Mucosa of descending colon (tissue), 3 donors: ENCODE results near the gene ZBTB8B. TPM values are rescaled to one million over a fixed set of nuclear protein-coding genes. Genes with fewer than 3 reads are reported as not detected.
"Not testable (repeated sequence)": the region's sequence is repeated elsewhere in the genome, so short reads cannot be mapped to it uniquely, and the experiment has no call there.

Experiments used
- ATAC-seq: fragments of 200-7000 bp; cut with Tn5 transposase; one replicate; pipeline ENCODE4 v1.9.1; 2020; ENCODE audit warnings: mild to moderate bottlenecking, moderate library complexity
- DNase-seq, 3 donors: peaks; one replicate each; pipeline ENCODE4 v3.0.0-alpha.2; 2020
- H3K36me3 ChIP-seq: fragments of 200-600 bp; one replicate; pipeline ENCODE4 v1.8.0; 2021; ENCODE audit warnings: low read depth, mild to moderate bottlenecking
- H3K4me1 ChIP-seq: fragments of 200-600 bp; one replicate; pipeline ENCODE4 v1.8.0; 2021; ENCODE audit warnings: low read depth, mild to moderate bottlenecking
- H3K4me3 ChIP-seq: fragments of 200-600 bp; one replicate; pipeline ENCODE4 v1.8.0; 2021; ENCODE audit warnings: mild to moderate bottlenecking
- H3K9me3 ChIP-seq: fragments of 200-600 bp; one replicate; pipeline ENCODE4 v1.8.0; 2021; ENCODE audit warnings: mild to moderate bottlenecking
- intact Hi-C, 2 donors: fragments of 100-400 bp; cut with DNase I in 1 of 2; cut with micrococcal nuclease in 1 of 2; formaldehyde crosslinking; loops; one replicate each; pipeline versions ENCODE4 v1.11.0 to v1.11.1; 2022; cut with DNase I, micrococcal nuclease
- total RNA-seq, 3 donors: library from RNA; stranded (reverse); fragmentation: NEBNext Ultra II Directional in 2 of 3; extraction: Animal tissue kit (Norgen Biotek cat#: 25700) in 2 of 3; gene quantifications; one replicate each; pipeline versions ENCODE4 v1.2.1 to v1.2.4, GENCODE V29; 2021 to 2023
- TF ChIP-seq, protein P1 (sequence below): fragments of 200-600 bp; IDR thresholded peaks from one replicate; pipeline ENCODE4 v1.8.0; 2022; ENCODE audit warnings: antibody characterized with exemption, mild to moderate bottlenecking
- donor health status: DM: no; HTN: no; CAD: no; lungs with moderate emphysema.
- donor health status: DM: no; HTN: no; CAD: no.
- donor health status: DM: no; HTN: yes; CAD: no.

The ZBTB8B gene
- total RNA-seq, 3 donors from 2014 or later, result 0.03 TPM; not detected in 2

DNA sequence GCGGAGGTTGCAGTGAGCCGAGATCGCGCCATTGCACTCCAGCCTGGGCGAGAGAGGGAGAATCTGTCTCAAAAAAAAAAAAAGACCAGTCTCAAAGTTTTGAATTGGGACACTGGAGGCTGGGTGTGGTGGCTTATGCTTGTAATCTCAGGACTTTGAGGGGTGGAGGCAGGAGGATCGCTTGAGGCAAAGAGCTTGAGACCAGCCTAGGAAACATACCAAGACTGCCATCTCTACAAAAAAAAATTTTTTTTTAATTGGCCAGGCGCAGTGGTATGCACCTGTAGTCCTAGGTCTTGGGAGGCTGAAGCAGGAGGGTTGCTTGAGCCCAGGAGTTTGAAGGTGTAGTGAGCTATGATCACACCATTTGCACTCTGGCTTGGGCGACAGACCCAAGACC is 3.9 kb downstream of the ZBTB8B start:
- Histone ChIP-seq H3K4me3 (no peak overlapping the region), H3K4me1 (peaks cover 13% of the 10 kb centered on the region), H3K9me3 (no peaks in the 10 kb centered on the region), H3K36me3 (no peaks in the 10 kb centered on the region)
- intact Hi-C loops, result no loop called here
- TF ChIP-seq, protein P1, sequence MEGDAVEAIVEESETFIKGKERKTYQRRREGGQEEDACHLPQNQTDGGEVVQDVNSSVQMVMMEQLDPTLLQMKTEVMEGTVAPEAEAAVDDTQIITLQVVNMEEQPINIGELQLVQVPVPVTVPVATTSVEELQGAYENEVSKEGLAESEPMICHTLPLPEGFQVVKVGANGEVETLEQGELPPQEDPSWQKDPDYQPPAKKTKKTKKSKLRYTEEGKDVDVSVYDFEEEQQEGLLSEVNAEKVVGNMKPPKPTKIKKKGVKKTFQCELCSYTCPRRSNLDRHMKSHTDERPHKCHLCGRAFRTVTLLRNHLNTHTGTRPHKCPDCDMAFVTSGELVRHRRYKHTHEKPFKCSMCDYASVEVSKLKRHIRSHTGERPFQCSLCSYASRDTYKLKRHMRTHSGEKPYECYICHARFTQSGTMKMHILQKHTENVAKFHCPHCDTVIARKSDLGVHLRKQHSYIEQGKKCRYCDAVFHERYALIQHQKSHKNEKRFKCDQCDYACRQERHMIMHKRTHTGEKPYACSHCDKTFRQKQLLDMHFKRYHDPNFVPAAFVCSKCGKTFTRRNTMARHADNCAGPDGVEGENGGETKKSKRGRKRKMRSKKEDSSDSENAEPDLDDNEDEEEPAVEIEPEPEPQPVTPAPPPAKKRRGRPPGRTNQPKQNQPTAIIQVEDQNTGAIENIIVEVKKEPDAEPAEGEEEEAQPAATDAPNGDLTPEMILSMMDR, result no peak
- DNase-seq (no peak), ATAC-seq (no peak)

DNA sequence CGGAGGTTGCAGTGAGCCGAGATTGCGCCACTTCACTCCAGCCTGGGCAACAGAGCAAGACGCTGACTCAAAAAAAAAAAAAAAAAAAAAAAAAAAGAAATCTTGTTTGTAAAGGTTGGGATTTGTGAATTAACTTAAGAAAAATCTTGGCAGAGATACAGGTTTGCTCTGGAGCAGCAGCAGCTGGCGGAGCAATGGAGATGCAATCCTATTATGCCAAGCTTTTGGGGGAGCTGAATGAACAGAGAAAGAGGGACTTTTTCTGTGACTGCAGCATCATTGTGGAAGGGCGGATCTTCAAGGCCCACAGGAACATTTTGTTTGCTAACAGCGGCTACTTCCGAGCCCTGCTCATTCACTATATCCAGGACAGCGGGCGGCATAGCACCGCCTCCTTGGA is 5.6 kb downstream of the ZBTB8B start:
- H3K4me3 ChIP-seq, result no peak overlapping the region
- peaks cover 1% of the 10 kb centered on the region for H3K4me1 ChIP-seq
- H3K9me3 ChIP-seq, result no peaks in the 10 kb centered on the region
- H3K36me3 ChIP-seq, result no peaks in the 10 kb centered on the region
- ATAC-seq (no peak), DNase-seq (no peak)
- TF ChIP-seq, protein P1, result no peak
- intact Hi-C loops, result no loop called here

DNA sequence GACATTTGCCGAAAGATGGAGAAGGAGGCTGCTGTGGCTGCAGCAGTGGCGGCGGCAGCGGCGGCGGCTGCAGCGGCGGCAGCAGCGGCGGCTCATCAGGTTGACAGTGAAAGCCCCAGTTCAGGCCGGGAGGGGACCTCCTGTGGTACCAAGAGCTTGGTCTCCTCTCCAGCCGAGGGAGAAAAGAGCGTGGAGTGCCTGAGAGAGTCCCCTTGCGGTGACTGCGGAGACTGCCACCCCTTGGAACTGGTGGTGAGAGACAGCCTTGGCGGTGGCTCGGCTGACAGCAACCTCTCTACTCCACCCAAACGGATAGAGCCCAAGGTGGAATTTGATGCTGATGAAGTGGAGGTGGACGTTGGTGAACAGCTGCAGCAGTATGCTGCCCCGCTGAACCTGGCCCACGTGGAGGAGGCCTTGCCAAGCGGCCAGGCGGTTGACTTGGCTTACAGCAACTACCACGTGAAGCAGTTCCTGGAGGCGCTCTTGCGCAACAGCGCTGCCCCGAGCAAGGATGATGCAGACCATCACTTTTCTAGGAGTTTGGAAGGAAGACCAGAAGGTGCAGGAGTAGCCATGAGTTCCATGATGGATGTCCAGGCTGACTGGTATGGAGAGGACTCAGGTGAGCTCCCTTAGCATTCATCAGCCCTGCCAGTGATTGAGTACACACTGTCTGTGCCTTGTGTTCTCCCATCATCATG is 6.3 kb downstream of the ZBTB8B start:
- intact Hi-C loops, result no loop called here
- Histone ChIP-seq H3K36me3 (no peaks in the 10 kb centered on the region), H3K4me1 (no peaks in the 10 kb centered on the region), H3K9me3 (no peaks in the 10 kb centered on the region), H3K4me3 (no peak overlapping the region)
- ATAC-seq (no peak), DNase-seq (peak in 1 of 3 donors; percentile 15)
- TF ChIP-seq, protein P1, result no peak

DNA sequence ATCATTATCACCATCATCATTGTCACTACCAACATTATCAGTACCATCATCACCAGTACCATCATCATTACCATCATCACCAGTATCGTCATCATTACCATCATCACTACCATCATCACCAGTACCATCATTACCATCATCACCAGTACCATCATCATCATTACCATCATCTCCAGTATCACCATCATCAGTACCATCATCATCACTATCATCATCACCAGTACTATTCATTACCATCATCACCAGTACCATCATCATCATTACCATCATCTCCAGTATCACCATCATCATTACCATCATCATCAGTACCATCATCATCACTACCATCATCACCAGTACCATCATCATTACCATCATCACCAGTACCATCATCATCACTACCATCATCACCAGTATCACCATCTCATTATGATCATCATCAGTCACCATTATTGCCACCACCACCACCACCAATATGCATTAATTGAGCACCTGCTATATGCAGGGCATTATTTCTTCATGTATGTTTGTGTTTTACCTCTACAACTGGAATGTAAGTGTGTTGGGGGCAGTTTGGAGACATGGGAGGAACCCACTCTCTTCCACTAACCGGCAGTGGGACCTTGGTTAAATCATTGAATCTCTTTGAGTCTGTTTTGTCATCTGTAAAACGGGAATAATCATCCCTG is 7.0 kb downstream of the ZBTB8B start:
- Histone ChIP-seq H3K9me3 (no peaks in the 10 kb centered on the region), H3K4me3 (no peak overlapping the region), H3K36me3 (no peaks in the 10 kb centered on the region), H3K4me1 (no peaks in the 10 kb centered on the region)
- no peak for DNase-seq
- intact Hi-C loops, result no loop called here
- ATAC-seq, result no peak
- TF ChIP-seq, protein P1, result no peak

DNA sequence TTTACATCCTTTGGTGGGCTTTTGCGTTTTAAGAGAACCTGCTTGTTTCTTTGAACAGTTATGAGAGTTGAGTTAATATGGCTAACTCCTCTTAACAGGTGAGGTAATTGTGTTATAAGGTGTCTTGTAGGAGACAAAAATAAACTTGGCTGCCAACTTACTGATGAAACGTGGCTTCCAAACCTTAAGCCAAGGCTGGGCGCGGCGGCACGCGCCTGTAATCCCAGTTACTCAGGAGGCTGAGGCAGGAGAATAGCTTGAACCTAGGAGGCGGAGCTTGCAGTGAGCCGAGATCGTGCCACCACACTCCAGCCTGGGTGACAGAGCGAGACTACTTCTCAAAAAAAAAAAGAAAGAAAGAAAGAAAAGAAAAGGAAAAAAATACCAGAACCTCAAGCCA is 8.1 kb downstream of the ZBTB8B start:
- DNase-seq, H3K36me3 ChIP-seq, H3K4me1 ChIP-seq, H3K4me3 ChIP-seq, intact Hi-C loops, H3K9me3 ChIP-seq, ATAC-seq: not testable (repeated sequence)

DNA sequence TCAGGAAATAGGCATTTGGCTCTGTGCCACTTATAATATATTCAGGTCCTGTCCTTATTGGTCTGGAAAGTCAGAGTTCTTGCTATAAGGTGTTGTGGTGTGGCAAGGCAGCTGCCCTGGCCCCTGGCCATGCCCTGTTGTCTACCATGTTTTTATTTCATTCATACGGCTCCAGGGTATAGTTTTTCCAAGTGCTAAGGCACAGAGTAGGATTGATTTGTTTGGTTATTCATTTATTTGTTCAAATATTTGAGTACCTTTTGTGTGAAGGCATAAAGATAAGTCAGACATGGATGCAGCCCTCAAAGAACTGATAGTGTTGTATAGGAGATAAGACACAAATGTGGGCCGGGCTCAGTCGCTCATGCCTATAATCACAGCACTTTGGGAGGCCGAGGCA is 10.1 kb downstream of the ZBTB8B start:
- TF ChIP-seq, protein P1, result no peak
- no peaks in the 10 kb centered on the region for H3K9me3 ChIP-seq
- DNase-seq, result no peak
- H3K36me3 ChIP-seq, result no peaks in the 10 kb centered on the region
- H3K4me3 ChIP-seq, result no peak overlapping the region
- ATAC-seq, result peak; percentile 19
- intact Hi-C loops, result no loop called here
- H3K4me1 ChIP-seq, result no peaks in the 10 kb centered on the region
